Hematopoietic multipotent progenitor cell treated with erythropoietin and hydrocortisone succinate and interleukin-3 and kit ligand, for 17 days (in vitro differentiated cells): ENCODE measurements around the gene MFSD12.
"Not testable (repeated sequence)": the region's sequence is repeated elsewhere in the genome, so short reads cannot be mapped to it uniquely, and the experiment has no call there.

ENCODE experiments used
- DNase-seq: peaks from one replicate; pipeline ENCODE4 v3.0.0-alpha.2; 2015; ENCODE audit warnings: low spot score

Gene MFSD12

GRCh38 chr19:3522421-3523360 lies 34.7 kb downstream of the MFSD12 start:
- DNase-seq = no peak

GRCh38 chr19:3521104-3521445 lies 36.3 kb downstream of the MFSD12 start:
- peak; percentile 75 for DNase-seq

GRCh38 chr19:3520166-3521103 lies 37.0 kb downstream of the MFSD12 start:
- peak; percentile 51 for DNase-seq

- no peak for DNase-seq
Observed at GRCh38 chr19:3519126-3519525, 38.3 kb downstream of the MFSD12 start.

- no peak for DNase-seq
Observed at GRCh38 chr19:3518659-3519058, 38.7 kb downstream of the MFSD12 start.

GRCh38 chr19:3518255-3518654 lies 39.1 kb downstream of the MFSD12 start:
- DNase-seq = no peak

- DNase-seq = no peak
Observed at GRCh38 chr19:3517638-3518037, 39.7 kb downstream of the MFSD12 start.

GRCh38 chr19:3516675-3517207 lies 40.6 kb downstream of the MFSD12 start:
- peak; percentile 81 for DNase-seq

- no peak for DNase-seq
Observed at GRCh38 chr19:3515891-3516422, 41.4 kb downstream of the MFSD12 start.

GRCh38 chr19:3514930-3515329 lies 42.5 kb downstream of the MFSD12 start:
- DNase-seq = no peak

- no peak for DNase-seq
Observed at GRCh38 chr19:3513229-3514140, 43.9 kb downstream of the MFSD12 start.

GRCh38 chr19:3512562-3513228 lies 44.7 kb downstream of the MFSD12 start:
- peak; percentile 29 for DNase-seq

GRCh38 chr19:3511506-3512251 lies 45.7 kb downstream of the MFSD12 start:
- DNase-seq = no peak

GRCh38 chr19:3510727-3511126 lies 46.7 kb downstream of the MFSD12 start:
- DNase-seq = no peak

- no peak for DNase-seq
Observed at GRCh38 chr19:3509566-3509989, 47.8 kb downstream of the MFSD12 start.

GRCh38 chr19:3508771-3509535 lies 48.4 kb downstream of the MFSD12 start:
- DNase-seq = no peak

- not testable (repeated sequence) for DNase-seq
Observed at GRCh38 chr19:3508121-3508661, 49.2 kb downstream of the MFSD12 start.

- peak; percentile 47 for DNase-seq
Observed at GRCh38 chr19:3507371-3508120, 49.8 kb downstream of the MFSD12 start.
